ENCODE results near the gene KCTD8. TPM values are rescaled to one million over a fixed set of nuclear protein-coding genes. Genes with fewer than 3 reads are reported as not detected.

KCTD8 gene
- total and polyA plus RNA-seq, 9 donors, result 0.98 to 6.1 (median 2.0) TPM

DNA sequence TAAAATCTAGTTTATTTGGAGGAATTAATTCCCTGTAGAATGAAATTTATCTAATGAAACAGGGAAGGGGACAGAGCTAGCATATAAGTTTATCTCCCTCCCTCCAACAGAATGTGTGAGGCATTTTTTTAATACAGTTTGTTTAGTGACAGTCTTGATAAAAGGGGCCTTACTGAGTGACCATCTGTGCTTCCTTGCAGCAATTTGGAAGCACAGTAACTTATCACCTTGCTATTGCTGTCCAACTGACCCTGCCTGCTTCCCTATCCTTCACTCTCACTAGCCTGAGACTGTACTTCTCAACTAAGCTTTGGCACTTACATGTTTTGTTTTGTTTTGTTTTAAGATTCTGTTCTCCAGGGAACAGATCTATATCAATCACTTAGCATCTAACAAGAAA, 31.1 kb upstream of the KCTD8 start:
- intact Hi-C loops (cut with DNase I), result no loop called here
- H3K4me3 ChIP-seq, result no peak overlapping the region
- H3K4me1 ChIP-seq (ENCODE audit: insufficient read depth), result no peaks in the 10 kb centered on the region
- TF ChIP-seq, protein P1, sequence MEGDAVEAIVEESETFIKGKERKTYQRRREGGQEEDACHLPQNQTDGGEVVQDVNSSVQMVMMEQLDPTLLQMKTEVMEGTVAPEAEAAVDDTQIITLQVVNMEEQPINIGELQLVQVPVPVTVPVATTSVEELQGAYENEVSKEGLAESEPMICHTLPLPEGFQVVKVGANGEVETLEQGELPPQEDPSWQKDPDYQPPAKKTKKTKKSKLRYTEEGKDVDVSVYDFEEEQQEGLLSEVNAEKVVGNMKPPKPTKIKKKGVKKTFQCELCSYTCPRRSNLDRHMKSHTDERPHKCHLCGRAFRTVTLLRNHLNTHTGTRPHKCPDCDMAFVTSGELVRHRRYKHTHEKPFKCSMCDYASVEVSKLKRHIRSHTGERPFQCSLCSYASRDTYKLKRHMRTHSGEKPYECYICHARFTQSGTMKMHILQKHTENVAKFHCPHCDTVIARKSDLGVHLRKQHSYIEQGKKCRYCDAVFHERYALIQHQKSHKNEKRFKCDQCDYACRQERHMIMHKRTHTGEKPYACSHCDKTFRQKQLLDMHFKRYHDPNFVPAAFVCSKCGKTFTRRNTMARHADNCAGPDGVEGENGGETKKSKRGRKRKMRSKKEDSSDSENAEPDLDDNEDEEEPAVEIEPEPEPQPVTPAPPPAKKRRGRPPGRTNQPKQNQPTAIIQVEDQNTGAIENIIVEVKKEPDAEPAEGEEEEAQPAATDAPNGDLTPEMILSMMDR (IDR thresholded peaks at IDR 0.05), result no peak
- TF ChIP-seq EP300 (IDR thresholded peaks at IDR 0.05), result no peak
- no peaks in the 10 kb centered on the region for H3K36me3 ChIP-seq
- H3K27me3 ChIP-seq, result no peaks in the 10 kb centered on the region
- no peak overlapping the region for H3K27ac ChIP-seq
- no peak for DNase-seq
- H3K9me3 ChIP-seq, result no peaks in the 10 kb centered on the region

DNA sequence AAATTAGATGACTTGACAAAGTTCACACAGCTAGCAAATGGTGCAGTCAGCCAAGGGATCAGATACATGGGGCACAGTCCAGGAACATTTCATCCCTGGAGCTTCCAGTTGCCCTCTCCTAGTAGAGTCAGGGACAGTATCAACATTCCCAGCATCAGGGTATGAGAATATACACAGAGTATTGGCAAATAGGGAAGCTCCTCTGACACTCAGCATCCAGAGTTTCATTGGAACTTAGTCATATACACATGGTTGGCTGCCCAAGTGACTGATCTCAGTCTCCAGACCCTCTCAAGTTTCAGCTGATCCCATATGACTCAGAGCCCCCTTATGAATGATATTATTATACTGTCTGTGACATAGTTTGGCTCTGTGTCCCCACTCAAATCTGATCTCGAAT, 13.7 kb upstream of the KCTD8 start:
- no peaks in the 10 kb centered on the region for H3K36me3 ChIP-seq
- no peaks in the 10 kb centered on the region for H3K27me3 ChIP-seq
- intact Hi-C loops (cut with DNase I), result no loop called here
- H3K4me3 ChIP-seq, result no peak overlapping the region
- DNase-seq, result no peak
- no peak overlapping the region for H3K27ac ChIP-seq
- H3K4me1 ChIP-seq (ENCODE audit: insufficient read depth), result no peaks in the 10 kb centered on the region
- no peak for TF ChIP-seq EP300 (IDR thresholded peaks at IDR 0.05)
- no peak for TF ChIP-seq POLR2A (IDR thresholded peaks at IDR 0.05)
- TF ChIP-seq, protein P1 (IDR thresholded peaks at IDR 0.05), result no peak
- H3K9me3 ChIP-seq, result no peaks in the 10 kb centered on the region
- WGBS, 3 donors, result 80 to 88% (median 85%) methylated on average over 1 of the region's 1 CpG

DNA sequence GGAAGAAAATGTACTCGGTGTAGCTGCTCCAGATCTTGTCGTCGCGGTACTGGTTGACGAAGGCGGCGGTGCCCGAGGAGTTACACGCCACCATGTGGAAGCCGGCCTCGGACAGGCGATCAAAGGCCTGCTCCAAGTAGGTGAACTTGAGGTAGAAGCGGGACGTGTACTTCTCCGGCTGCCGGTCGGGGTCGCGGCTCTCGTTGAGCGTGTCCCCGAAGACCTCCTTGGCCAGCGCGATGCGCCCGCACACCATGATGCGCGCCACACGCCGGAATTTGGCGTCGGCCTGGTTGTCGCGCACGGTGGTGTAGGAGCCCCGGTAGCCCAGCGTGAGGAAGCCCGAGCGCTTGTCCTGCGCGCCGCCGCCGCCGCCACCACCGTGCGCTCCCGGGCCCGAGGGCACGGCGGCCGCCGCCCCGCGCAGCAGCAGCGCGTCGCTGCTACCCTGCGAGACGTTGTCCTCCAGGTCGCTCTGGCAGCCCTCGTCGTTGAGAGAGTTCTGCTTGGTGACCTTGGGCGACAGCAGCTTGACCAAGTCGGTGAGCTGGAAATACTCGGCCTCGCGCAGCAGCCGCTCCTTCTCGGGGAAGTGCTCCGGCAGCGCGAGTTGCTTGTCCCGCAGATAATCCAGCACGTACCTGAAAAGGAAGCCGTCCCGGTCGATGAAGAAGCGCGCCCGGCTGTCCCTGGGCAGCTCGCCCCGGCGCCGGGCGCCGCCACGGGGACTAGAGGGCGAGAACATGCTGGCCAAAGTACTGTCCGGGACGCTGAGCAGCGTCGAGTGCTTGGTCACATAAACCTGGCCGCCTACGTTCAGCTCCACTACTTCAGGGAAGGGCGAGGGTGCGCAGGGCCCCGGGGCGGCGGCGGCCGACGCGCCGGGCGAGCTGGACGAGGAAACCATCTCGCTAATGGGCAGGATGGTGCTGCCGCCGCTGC, 775 bp downstream of the KCTD8 start:
- DNase-seq, result peak; percentile 22 to 59 (median 49)
- TF ChIP-seq EP300 (IDR thresholded peaks at IDR 0.05) (no peak), POLR2A (IDR thresholded peaks at IDR 0.05) (no peak)
- TF ChIP-seq, protein P1 (IDR thresholded peaks at IDR 0.05), result no peak
- Histone ChIP-seq H3K9me3 (no peaks in the 10 kb centered on the region), H3K4me3 (peak overlapping the region; percentile 42), H3K27ac (peak overlapping the region; percentile 47 to 91), H3K27me3 (no peaks in the 10 kb centered on the region), H3K36me3 (no peaks in the 10 kb centered on the region), H3K4me1 (ENCODE audit: insufficient read depth) (no peaks in the 10 kb centered on the region)
- 0 to 4% (median 0%) methylated on average over 58 to 110 of the region's 110 CpGs for WGBS, 3 donors
- intact Hi-C loops (cut with DNase I), result no loop called here

DNA sequence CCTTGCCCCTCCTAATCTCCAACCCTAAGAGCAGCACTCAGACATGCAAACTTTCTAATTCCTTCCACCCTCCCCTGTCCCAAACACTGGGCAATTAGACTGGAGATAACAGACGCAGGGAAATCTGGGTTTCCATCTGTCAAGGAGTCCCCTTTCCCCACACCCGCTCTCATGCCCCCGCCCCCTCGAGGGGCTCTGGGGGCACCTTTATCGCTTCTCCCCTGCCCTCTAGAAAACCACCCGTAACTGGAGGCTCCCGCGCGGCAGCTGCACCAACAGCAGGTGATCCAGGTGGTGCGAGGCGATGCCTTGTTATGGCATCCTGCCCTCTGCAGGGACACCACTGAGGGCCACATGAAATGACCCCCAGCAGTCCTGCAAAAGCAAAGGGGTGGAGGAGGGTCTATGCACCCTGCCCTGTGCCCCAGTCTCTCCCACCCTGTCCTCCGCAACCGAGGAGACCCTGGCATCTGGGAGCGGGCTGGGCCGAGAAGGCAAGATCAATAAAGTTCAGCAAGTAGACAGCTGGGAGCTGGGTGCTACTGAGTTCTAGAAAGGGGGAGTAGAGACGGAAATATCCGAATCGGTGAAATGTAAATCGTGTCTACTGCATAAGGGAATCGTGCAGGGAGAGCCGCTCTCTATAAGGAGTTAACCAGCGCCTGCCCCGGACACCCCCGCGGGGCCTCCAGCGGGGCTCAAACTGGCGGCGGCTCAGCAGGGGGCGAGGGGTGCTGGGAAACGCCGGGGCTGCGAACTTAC, 1.6 kb downstream of the KCTD8 start:
- peak overlapping the region; percentile 42 for H3K4me3 ChIP-seq
- no peaks in the 10 kb centered on the region for H3K36me3 ChIP-seq
- H3K27ac ChIP-seq, result peak overlapping the region; percentile 47 to 91
- no peaks in the 10 kb centered on the region for H3K4me1 ChIP-seq (ENCODE audit: insufficient read depth)
- DNase-seq, result peak in 3 of 5 donors; percentile 24 to 34 (median 30)
- no peaks in the 10 kb centered on the region for H3K9me3 ChIP-seq
- 1 to 5% (median 2%) methylated on average over 32 of the region's 32 CpGs for WGBS, 3 donors
- TF ChIP-seq EP300 (IDR thresholded peaks at IDR 0.05) (no peak), POLR2A (IDR thresholded peaks at IDR 0.05) (no peak)
- TF ChIP-seq, protein P1 (IDR thresholded peaks at IDR 0.05), result no peak
- H3K27me3 ChIP-seq, result no peaks in the 10 kb centered on the region
- intact Hi-C loops (cut with DNase I), result no loop called here
